NCI-H2196 treated with DMSO at 0.1 percent for 48 hours (cell line): Measurements from ENCODE around the gene GM2A.
A peak's percentile ranks its signal among the peaks of the same experiment; 100 is the strongest.

Source experiments
- DNase-seq: peaks from one replicate; lab custom pipeline; 2025; ENCODE audit not compliant: unreplicated experiment; lab: John Stamatoyannopoulos, UW

GM2A gene

DNA sequence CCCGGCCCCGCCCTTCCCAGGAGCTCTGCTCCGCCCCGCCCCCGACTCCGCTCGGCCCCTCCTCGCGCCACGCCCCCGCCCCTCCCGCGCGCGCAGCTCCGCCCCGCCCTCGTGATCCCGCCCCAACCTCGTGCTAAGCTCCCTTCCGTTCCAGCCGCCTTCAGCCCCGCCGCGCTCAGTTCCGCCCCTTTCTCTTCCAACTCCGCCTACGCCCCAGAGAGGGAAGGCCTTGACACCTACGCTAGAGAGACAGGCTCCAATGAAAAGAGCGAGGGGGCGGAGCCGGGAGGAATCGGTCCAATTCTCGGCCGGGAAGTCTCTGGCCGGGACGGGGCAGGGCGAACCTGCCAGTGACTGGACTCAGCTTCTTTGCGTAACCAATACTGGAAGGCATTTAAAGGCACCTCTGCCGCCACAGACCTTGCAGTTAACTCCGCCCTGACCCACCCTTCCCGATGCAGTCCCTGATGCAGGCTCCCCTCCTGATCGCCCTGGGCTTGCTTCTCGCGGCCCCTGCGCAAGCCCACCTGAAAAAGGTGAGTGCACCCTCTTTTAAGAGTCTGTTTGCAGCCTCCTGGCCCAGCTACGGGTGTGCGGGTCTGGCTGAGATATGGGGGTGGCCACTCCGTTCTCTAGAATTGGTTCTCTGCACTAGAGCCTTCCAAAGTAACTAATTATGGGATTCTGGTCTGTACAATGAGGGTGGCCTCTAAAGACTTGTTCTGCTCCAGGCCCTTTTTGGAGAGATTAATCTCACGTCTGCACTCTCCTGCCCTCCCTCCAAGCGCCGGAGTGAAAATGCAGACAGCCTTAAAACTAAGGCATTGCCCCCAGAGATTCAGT, at the start of gene GM2A:
Gene GM2A, plus strand, starts transcription at position 424 of the 843 bp plus-strand sequence. Its CDS starts 32 bp downstream, at position 456.
- DNase-seq, result peak; percentile 98

DNA sequence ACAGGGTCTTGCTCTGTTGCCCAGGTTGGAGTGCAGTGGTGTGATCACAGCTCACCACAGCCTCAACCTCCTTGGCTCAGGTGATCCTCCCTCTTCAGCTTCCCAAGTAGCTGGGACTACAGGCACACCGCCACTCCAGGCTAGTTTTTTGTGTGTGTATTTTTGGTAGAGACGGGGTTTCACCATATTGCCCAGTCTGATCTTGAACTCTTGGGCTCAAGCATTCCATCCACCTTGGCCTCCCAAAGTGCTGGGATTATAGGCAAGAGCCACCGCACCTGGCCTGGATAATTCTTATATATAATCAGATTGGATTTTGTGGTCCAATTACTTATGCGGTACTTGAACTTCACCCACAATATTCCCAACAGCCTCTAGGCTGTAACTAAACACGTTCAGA, 48.9 kb upstream of the GM2A start:
- DNase-seq, result no peak

- DNase-seq, result no peak
Measured at GRCh38 chr5:151205411-151205810, 47.6 kb upstream of the GM2A start.

- no peak for DNase-seq
Measured at GRCh38 chr5:151208481-151208914, 44.5 kb upstream of the GM2A start.

- no peak for DNase-seq
Measured at GRCh38 chr5:151212406-151212798, 40.6 kb upstream of the GM2A start.

- no peak for DNase-seq
Measured at GRCh38 chr5:151213803-151214613, 39.0 kb upstream of the GM2A start.

- no peak for DNase-seq
Measured at GRCh38 chr5:151214614-151215545, 38.1 kb upstream of the GM2A start.

DNA sequence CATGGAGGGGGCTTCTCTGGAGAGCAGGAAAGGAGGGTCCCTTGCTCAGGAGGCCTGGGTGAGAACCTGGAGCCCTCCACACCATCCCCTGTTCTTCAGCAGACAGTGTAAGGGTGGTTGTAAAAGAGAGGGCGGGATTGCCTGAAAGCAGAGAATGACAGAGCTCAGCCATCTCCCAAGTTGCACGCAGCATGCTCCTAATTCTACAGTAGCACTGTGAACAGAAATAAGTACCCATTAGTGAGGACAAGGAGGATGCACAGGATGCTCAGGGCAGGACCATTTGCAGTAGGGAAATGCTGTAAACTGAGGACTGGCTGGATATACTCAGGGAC, 37.5 kb upstream of the GM2A start:
- DNase-seq, result no peak

- no peak for DNase-seq
Measured at GRCh38 chr5:151216781-151217180, 36.2 kb upstream of the GM2A start.

DNA sequence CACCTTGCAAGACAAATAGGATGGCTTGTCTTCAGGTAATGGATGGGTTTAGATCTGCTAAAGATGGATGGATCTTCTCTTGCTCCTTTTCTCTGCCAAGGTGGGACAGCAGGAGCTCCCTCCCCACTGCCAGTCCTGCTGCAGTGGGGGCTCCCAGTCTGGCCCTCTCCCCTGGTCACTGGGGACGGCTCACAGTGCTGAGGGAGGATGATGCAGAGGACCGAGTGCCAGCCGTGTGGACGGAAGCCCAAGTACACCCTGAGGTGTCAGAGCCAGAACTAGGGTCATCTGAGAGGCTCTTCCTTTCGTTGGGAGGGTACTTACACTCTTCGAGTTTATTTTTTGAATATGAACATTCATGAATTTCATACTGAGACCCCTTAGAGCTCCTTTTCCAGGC, 34.8 kb upstream of the GM2A start:
- DNase-seq, result no peak

DNA sequence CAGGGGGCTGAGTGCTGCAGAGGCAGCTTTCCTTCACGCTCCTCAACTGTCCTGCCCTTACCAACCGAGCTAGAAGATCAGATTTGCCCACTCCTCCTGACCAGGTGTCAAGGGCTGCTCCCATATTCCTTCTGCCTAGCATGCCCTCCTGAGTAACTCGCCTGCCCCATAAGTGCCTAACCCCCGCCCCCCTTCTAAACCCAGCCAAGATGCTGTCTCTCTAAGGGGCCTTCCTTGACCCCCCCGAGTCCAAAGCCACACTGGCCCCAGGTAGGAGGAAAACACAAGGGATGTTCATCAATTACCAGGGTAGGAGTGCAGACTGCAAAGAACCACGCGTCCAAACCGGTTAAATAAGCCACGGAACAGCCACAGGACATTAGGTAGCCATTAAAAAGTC, 33.8 kb upstream of the GM2A start:
- DNase-seq, result no peak

GRCh38 chr5:151219789-151220188, 33.2 kb upstream of the GM2A start:
- DNase-seq, result no peak

- DNase-seq, result no peak
Measured at GRCh38 chr5:151221574-151221973, 31.4 kb upstream of the GM2A start.

DNA sequence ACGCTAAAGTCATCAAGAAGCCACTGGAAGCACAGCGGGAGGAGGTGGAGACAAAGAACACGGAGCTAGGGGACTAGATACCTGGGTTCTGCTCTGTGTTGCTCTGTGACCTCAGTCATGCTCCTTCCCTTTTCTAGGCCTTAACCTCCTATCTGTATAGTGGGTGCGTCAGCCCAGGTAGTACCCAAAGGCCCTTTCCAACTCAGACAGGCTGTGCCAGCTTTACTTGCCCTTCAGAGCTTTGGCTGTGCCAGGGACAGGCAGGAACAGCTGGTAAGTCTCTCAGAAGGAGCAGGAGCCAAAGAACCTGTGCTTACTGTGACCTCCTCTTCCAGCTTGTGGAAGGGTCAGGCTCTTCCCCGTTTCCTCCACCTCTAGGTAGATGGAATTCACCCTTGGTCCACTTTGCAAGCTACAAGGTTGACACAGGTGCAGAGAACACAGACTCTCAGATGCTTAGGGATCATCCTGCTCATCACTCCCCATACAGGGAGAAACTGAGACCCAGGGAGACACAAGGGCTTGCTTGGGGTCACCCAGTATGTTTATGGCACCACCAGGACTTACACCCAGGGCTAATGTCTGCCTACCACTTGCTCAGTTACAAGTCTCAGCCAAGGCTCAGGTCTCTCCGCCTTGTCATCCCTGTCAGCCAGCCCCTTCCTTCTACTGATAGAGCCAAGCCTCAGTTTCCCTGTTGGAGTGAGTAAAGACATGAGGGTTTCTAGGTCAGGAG, 30.8 kb upstream of the GM2A start:
- DNase-seq, result no peak

- DNase-seq, result no peak
Measured at GRCh38 chr5:151222790-151223446, 30.1 kb upstream of the GM2A start.

DNA sequence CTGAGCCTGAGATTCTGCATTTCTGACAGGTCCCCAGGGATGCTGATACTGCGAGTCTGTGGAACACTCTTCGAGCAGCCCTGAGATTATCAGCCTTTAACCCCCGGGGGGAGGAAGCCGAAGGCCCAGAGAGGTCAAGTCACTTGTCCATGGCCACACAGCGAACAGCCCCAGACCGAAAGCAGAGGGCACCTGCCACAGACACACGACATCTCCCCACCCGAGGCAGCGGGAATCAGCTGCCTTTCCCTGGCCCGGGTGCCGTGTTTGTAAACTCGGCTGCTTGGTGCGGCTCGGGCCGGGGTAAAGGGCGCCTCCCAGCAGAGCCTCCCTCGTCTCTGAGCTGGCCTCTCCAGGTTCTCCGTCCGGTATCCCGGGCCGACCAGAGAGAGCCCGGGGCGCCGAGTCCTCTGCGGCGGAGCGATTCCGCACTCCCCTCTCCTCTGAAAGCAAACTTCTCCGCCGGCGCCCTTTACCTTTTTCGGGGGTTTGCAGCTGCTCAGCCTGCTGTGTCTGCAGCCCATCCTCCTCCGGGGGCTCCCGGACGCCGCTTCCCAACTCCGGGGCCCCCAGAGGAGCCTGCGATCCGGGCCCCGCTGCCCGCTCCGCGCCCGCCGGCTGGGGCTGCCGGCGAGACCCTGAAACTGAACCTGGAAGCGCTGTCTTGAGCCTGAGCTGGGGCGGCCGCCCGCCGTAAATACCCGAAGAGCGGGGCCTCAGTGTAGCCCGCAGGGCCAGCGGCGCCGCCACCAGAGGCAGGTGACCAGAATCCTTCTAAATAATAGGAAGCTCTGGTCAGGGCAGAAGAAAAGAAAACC, 29.3 kb upstream of the GM2A start, which contains the start of gene CCDC69:
Gene CCDC69, minus strand, starts transcription at position 646 of the 818 bp plus-strand sequence. Its CDS starts 122 bp downstream, at position 524.
- peak; percentile 31 for DNase-seq

DNA sequence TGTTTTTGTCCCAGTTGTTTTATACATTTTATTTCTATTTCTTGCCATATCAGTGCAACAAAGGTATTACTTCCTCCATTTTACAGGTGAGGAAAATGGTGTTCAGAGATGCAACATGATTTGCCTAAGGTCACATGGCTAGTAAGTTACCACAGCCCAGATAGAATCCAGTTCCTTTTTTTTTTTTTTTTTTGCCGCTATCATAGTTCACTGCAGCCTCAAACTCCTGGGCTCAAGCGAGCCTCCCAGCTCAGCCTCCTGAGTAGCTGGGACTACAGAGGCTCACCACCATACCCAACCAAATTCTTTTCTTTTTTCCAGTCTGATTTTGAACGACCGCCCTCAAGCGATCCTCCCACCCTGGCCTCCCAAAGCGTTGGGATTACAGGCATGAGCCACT, 28.6 kb upstream of the GM2A start:
- no peak for DNase-seq

DNA sequence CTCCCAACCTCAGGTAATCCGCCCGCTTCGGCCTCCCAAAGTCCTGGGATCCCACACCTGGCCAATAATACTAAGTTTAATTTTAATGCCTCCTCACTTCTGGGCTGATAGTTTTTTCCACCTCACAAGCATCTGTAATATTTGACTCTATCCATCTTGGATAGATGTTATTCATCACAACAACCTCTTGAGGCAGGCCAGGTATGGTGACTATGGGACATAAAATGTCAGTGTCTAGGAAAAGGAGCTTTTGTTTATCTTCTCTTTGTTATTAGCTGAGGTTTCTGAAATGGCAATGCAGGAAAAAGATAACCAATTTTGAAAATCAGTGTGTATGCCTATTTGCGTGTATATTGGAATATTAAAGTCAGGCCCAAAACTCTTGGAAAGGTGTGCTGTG, 27.9 kb upstream of the GM2A start:
- DNase-seq, result no peak

DNA sequence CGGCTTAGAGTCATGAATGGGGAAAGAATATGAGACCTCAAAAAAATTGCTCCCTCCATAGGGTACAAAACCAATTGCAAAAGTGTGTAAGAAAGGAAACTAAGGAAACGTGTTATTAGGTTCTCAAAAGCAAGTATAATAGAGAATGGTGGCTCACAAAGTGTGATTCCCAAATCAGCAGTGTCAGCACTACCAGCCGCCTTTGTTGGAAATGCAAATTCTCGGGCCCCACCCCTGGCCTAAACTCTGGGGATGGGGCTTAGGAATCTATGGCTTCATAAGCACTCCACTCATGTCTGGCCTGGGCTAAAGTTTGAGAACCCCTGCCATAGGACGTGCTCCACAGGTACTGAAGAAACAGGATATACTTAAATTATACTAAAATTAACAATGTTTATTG, 27.5 kb upstream of the GM2A start:
- no peak for DNase-seq
